Smooth muscle cell (in vitro differentiated cells): ENCODE measurements around the gene SDK1. TPM values are rescaled to one million over a fixed set of nuclear protein-coding genes. Genes with fewer than 3 reads are reported as not detected.

Experiments
- DNase-seq: peaks from one replicate; lab custom pipeline; 2025; ENCODE audit not compliant: unreplicated experiment; lab: John Stamatoyannopoulos, UW
- H2AFZ ChIP-seq: fragments of 200-600 bp; sonication (generic); 2 replicates; pipeline ENCODE4 v1.6.0; 2016; ENCODE audit warnings: antibody characterized with exemption, low read depth, mild to moderate bottlenecking
- H3F3A ChIP-seq: fragments of 200-600 bp; sonication (generic); 2 replicates; pipeline ENCODE4 v1.6.0; 2017; ENCODE audit warnings: antibody characterized with exemption, low read depth
- H3K27ac ChIP-seq: fragments of 200-600 bp; sonication (generic); 2 replicates; pipeline ENCODE4 v1.5.1; 2016; ENCODE audit warnings: low read depth, mild to moderate bottlenecking
- H3K27me3 ChIP-seq: fragments of 200-600 bp; sonication (generic); 2 replicates; pipeline ENCODE4 v1.6.1; 2016; ENCODE audit warnings: low read depth, mild to moderate bottlenecking
- H3K36me3 ChIP-seq: fragments of 200-600 bp; sonication (generic); 2 replicates; pipeline ENCODE4 v1.5.1; 2016; ENCODE audit warnings: low read depth
- H3K4me1 ChIP-seq: fragments of 200-600 bp; sonication (generic); 2 replicates; pipeline ENCODE4 v1.5.1; 2016; ENCODE audit warnings: low read depth
- H3K4me2 ChIP-seq: fragments of 200-600 bp; sonication (generic); 2 replicates; pipeline ENCODE4 v1.6.0; 2016; ENCODE audit warnings: mild to moderate bottlenecking
- H3K4me3 ChIP-seq: fragments of 200-600 bp; sonication (generic); 2 replicates; pipeline ENCODE4 v1.5.1; 2016; ENCODE audit warnings: mild to moderate bottlenecking
- H3K79me2 ChIP-seq: fragments of 200-600 bp; sonication (generic); 2 replicates; pipeline ENCODE4 v1.6.0; 2016; ENCODE audit warnings: low read depth, mild to moderate bottlenecking
- H3K9ac ChIP-seq: fragments of 200-600 bp; sonication (generic); 2 replicates; pipeline ENCODE4 v1.6.0; 2016; ENCODE audit warnings: low read depth
- H3K9me3 ChIP-seq: fragments of 200-600 bp; sonication (generic); replicated peaks from 2 replicates; pipeline ENCODE4 v1.5.1; 2016; ENCODE audit warnings: low read depth
- H4K20me1 ChIP-seq: fragments of 200-600 bp; sonication (generic); 2 replicates; pipeline ENCODE4 v1.6.0; 2016; ENCODE audit warnings: low read depth
- WGBS: methylation state at CpG from one replicate; pipeline ENCODE4 v1.1.7; 2016; ENCODE audit warnings: low lambda C conversion rate; 5-methylcytosine and 5-hydroxymethylcytosine counted together
- polyA plus RNA-seq: library from polyadenylated mRNA; unstranded; fragments of >200 nt; fragmentation: Nextera tagmentation; extraction: Ambion mirVana; gene quantifications from 2 replicates; pipeline ENCODE4 v1.2.1, GENCODE V29; 2016
- total RNA-seq: library from RNA; depleted of rRNA; stranded (reverse); fragments of >200 nt; gene quantifications from 2 replicates; pipeline ENCODE4 v1.2.3, GENCODE V29; 2014
- TF ChIP-seq, protein P1 (sequence below): fragments of 200-600 bp; sonication (generic); IDR thresholded peaks from 2 replicates; pipeline ENCODE4 v1.5.1; 2017; ENCODE audit warnings: borderline replicate concordance, mild to moderate bottlenecking, antibody characterized with exemption; ENCODE audit not compliant: insufficient read depth, poor library complexity, severe bottlenecking

The SDK1 gene
- total and polyA plus RNA-seq, 2 experiments from 2014 or later: 1.1 to 2.5 TPM

DNA sequence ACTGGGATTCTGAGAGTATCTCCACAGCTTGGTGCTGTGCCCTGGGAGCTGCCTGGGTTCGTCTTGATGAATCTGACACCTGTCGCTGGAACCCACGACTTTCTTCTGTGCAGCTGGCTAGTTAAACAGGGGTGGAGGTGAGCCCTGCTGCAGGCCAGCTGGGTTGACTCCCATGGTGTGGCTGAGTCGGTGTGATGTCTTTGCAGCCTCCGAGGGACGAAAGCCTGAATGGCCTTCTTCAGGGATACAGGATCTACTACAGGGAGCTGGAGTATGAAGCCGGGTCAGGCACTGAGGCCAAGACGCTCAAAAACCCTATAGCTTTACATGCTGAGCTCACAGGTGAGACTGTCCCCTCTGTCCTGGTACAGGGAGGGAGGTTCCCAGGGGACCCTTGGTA is 873.0 kb downstream of the SDK1 start:
- Histone ChIP-seq H3K27me3 (no peaks in the 10 kb centered on the region), H3K27ac (no peak overlapping the region), H3K9ac (no peak overlapping the region), H4K20me1 (no peaks in the 10 kb centered on the region), H3K79me2 (no peaks in the 10 kb centered on the region), H3K36me3 (no peaks in the 10 kb centered on the region), H3K4me1 (no peaks in the 10 kb centered on the region), H3F3A (no peaks in the 10 kb centered on the region), H3K4me2 (no peak overlapping the region), H3K4me3 (no peak overlapping the region), H3K9me3 (no peaks in the 10 kb centered on the region), H2AFZ (no peak overlapping the region)
- TF ChIP-seq, protein P1, sequence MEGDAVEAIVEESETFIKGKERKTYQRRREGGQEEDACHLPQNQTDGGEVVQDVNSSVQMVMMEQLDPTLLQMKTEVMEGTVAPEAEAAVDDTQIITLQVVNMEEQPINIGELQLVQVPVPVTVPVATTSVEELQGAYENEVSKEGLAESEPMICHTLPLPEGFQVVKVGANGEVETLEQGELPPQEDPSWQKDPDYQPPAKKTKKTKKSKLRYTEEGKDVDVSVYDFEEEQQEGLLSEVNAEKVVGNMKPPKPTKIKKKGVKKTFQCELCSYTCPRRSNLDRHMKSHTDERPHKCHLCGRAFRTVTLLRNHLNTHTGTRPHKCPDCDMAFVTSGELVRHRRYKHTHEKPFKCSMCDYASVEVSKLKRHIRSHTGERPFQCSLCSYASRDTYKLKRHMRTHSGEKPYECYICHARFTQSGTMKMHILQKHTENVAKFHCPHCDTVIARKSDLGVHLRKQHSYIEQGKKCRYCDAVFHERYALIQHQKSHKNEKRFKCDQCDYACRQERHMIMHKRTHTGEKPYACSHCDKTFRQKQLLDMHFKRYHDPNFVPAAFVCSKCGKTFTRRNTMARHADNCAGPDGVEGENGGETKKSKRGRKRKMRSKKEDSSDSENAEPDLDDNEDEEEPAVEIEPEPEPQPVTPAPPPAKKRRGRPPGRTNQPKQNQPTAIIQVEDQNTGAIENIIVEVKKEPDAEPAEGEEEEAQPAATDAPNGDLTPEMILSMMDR: no peak
- 92% methylated on average over 8 of the region's 8 CpGs for WGBS
- no peak for DNase-seq

DNA sequence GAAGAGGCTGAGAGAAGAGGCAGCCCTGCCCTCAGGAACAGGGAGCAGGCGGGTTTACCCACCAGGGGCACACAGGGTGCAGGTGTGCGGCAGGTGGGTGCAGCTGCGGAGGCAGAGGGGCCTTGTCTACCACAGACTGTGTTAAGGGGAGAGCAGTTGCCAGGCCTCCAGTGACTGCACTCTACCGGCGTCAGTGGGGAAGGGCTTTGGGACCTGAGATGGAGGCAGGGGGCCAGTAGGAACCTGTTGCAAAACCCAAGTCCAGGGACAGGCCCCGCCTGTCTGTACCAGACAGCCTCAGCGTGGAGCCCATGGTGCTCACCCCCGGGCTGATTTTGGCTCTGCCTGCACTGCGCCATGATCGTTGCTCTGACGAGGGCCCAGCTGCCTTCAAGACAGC is 873.4 kb downstream of the SDK1 start:
- Histone ChIP-seq H3K27ac (no peak overlapping the region), H4K20me1 (no peaks in the 10 kb centered on the region), H3K9me3 (no peaks in the 10 kb centered on the region), H2AFZ (no peak overlapping the region), H3K4me2 (no peak overlapping the region), H3K27me3 (no peaks in the 10 kb centered on the region), H3K9ac (no peak overlapping the region), H3K36me3 (no peaks in the 10 kb centered on the region), H3K4me3 (no peak overlapping the region), H3F3A (no peaks in the 10 kb centered on the region), H3K4me1 (no peaks in the 10 kb centered on the region), H3K79me2 (no peaks in the 10 kb centered on the region)
- TF ChIP-seq, protein P1: no peak
- DNase-seq: no peak
- WGBS: 94% methylated on average over 9 of the region's 11 CpGs

DNA sequence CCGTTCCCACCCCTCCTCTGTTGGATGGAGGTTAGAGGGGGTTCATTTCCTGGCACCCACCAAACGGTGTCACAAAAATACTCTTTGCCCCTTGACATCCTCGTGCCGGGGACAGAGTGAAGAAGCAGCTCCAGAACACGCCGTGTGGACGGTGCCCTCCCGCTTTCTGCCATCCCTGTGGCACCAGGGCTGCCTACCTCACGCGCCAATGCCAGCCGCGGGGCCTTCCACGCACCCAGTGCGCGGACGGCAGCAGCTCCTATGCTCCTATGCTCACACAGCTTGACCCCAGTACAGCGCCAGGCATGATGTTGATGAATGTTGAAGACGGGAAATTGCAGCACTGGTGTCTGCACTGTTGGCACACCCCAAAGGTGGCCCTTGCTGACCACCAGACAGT is 873.8 kb downstream of the SDK1 start:
- WGBS: 96% methylated on average over 18 of the region's 18 CpGs
- H3K4me2 ChIP-seq: no peak overlapping the region
- no peaks in the 10 kb centered on the region for H3K4me1 ChIP-seq
- no peaks in the 10 kb centered on the region for H3K27me3 ChIP-seq
- H4K20me1 ChIP-seq: no peaks in the 10 kb centered on the region
- H3K79me2 ChIP-seq: no peaks in the 10 kb centered on the region
- TF ChIP-seq, protein P1: no peak
- H3K27ac ChIP-seq: no peak overlapping the region
- no peak overlapping the region for H3K9ac ChIP-seq
- DNase-seq: no peak
- no peaks in the 10 kb centered on the region for H3F3A ChIP-seq
- H3K4me3 ChIP-seq: no peak overlapping the region
- no peaks in the 10 kb centered on the region for H3K36me3 ChIP-seq
- H3K9me3 ChIP-seq: no peaks in the 10 kb centered on the region
- H2AFZ ChIP-seq: no peak overlapping the region

DNA sequence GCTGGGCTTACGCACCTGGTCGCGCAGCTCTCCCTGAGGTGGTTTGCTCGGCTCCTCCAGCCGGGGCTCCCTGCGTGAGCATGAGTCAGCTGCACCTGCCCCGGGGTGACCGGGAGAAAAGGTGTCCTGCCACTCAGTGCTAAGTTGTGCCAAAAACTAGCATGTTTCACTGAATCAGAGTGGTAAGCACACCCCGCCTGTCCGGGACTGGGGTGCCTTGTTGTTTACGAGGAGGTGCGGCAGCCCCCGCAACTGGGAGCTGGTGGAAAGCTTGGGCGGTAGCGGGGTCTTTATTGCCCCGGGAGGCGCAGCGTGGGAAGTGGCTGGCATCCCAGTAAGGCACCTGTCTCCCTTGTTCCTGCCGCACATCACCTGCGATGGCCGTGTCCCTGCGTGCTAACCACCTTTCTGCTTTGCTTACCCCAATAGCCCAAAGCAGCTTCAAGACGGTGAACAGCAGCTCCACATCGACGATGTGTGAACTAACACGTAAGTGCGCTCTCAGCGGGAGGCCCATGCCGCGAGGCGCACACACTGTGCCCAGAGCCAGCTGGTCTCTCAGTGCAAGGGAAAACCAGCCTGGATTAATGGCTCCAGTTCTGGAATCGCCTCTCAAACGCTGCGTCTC is 874.4 kb downstream of the SDK1 start:
- no peaks in the 10 kb centered on the region for H3K4me1 ChIP-seq
- no peak overlapping the region for H3K4me3 ChIP-seq
- H3K27me3 ChIP-seq: no peaks in the 10 kb centered on the region
- 95% methylated on average over 34 of the region's 34 CpGs for WGBS
- H3F3A ChIP-seq: no peaks in the 10 kb centered on the region
- TF ChIP-seq, protein P1: no peak
- no peak overlapping the region for H3K9ac ChIP-seq
- H3K27ac ChIP-seq: no peak overlapping the region
- H3K36me3 ChIP-seq: no peaks in the 10 kb centered on the region
- no peak for DNase-seq
- no peak overlapping the region for H2AFZ ChIP-seq
- no peaks in the 10 kb centered on the region for H3K79me2 ChIP-seq
- no peaks in the 10 kb centered on the region for H3K9me3 ChIP-seq
- no peaks in the 10 kb centered on the region for H4K20me1 ChIP-seq
- H3K4me2 ChIP-seq: no peak overlapping the region
